Fibroblast of gingiva (primary cell): ENCODE data around the gene SLC4A8.
"Not testable (repeated sequence)": the region's sequence is repeated elsewhere in the genome, so short reads cannot be mapped to it uniquely, and the experiment has no call there.

Experiments
- DNase-seq: peaks from one replicate; pipeline ENCODE4 v3.0.0-alpha.2; 2011; ENCODE audit warnings: low read depth

Gene SLC4A8

GRCh38 chr12:51482929-51483697, 58.5 kb downstream of the SLC4A8 start:
- DNase-seq: peak; percentile 36

- no peak for DNase-seq
Measured at GRCh38 chr12:51484119-51484518, 59.5 kb downstream of the SLC4A8 start.

DNA sequence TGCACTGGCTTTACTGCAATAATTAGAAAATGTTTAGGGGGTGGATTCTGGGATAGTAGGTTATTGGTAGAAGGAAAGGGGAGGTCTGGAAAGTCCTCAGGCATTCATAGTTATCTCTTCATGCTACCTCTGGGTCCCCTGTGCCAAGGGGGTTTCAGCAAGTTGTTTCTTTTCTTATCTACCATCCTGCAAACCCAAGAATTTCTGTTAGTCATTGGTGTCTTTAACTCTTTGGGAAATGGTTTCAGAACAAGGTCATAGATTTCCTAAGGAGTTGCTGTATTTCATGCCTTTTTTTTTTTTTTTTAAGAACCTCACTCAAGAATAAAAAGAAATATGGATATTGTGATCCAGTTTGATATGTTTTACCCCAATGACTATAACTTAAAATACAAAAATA, 63.6 kb downstream of the SLC4A8 start:
- DNase-seq: no peak

GRCh38 chr12:51493281-51493680, 68.7 kb downstream of the SLC4A8 start:
- no peak for DNase-seq

- DNase-seq: no peak
Measured at GRCh38 chr12:51496895-51497294, 72.3 kb downstream of the SLC4A8 start.

GRCh38 chr12:51504851-51505250, 80.2 kb downstream of the SLC4A8 start:
- DNase-seq: no peak

DNA sequence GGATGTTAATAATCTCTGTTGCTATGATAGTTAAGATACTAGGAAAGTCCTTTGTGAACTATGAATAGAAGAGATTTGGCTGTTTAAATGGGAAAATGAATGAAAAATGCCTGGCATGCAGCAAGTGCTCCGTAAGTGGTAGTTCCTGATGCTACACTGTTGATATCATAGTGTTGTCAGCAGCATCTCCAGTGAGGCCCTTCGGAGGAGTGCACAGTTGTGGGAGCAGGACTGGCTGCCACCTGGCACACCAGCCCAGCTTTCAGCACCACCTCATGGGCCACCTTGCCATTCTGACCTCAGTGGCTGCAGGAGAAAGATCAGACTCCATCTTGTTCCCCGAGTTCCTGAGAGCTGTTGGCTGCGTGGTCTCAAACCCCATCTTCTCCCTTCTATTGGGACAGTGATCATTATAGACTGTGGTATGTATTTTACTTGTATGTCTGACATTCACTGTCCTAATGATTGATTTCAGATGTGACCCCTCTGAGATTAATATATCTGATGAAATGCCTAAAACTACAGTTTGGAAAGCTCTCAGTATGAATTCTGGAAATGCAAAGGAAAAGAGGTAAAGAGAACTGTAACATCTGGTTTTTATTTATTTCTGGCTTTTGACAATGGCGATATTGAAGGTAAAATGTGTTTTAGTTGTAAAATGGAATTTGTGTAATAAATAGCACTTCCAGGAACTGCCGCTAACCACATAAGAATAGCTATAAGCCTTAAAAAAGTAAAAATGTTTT, 80.9 kb downstream of the SLC4A8 start:
- DNase-seq: no peak

GRCh38 chr12:51507178-51507577, 82.5 kb downstream of the SLC4A8 start:
- no peak for DNase-seq

DNA sequence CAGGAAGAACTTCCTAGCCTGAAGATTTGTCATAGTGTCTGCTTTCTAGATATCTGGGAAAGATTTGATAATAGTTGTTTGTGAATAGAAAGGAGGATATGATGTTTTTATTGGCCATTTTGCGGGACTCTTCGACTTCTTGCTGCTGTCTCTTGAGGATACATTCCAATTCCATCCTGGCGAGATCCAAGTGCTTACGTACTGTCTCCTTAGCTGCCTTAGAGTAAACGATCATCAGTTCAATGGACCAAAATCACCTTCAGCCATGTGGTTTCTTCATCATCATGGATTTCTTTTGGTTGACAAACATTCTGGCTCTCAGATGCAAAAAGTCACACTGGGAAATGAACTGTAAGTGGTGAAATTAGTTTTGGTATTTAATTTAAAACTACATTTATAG, 83.7 kb downstream of the SLC4A8 start:
- DNase-seq: no peak

DNA sequence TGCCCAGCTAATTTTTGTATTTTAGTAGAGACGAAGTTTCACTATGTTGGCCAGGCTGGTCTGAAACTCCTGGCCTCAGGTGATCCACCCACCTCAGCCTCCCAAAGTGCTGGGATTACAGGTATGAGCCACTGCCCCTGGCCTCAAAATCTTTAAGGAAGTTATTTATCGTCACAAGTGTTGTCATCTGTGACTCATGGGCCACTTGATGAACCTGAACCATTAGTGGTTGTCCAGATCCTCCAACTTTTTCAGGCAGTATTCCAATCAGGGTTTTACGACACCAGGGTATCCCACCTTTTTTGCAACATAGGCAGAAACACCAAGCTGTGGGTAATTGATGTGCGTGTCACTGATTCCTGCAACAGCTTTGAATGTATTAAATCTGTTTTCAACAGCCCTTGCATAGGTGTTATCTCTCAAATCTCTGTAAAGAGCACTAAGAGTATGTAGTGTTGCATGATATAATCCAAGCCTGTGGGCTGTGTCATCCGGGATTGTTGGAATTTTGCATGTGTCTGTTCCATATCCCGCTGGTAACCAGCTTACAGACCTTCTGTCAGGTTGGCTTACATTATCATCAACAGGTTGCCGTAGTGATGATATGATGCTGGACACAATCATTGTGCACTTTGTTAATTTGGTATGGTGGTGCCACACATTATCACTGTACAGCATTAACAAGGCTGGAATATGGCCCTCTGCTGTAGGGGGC, 87.1 kb downstream of the SLC4A8 start:
- DNase-seq: no peak

GRCh38 chr12:51512438-51512837, 87.8 kb downstream of the SLC4A8 start:
- no peak for DNase-seq

- not testable (repeated sequence) for DNase-seq
Measured at GRCh38 chr12:51515037-51515436, 90.4 kb downstream of the SLC4A8 start.

- no peak for DNase-seq
Measured at GRCh38 chr12:51517316-51517715, 92.7 kb downstream of the SLC4A8 start.

GRCh38 chr12:51517800-51518199, 93.2 kb downstream of the SLC4A8 start:
- DNase-seq: no peak

GRCh38 chr12:51519755-51520154, 95.1 kb downstream of the SLC4A8 start:
- no peak for DNase-seq

DNA sequence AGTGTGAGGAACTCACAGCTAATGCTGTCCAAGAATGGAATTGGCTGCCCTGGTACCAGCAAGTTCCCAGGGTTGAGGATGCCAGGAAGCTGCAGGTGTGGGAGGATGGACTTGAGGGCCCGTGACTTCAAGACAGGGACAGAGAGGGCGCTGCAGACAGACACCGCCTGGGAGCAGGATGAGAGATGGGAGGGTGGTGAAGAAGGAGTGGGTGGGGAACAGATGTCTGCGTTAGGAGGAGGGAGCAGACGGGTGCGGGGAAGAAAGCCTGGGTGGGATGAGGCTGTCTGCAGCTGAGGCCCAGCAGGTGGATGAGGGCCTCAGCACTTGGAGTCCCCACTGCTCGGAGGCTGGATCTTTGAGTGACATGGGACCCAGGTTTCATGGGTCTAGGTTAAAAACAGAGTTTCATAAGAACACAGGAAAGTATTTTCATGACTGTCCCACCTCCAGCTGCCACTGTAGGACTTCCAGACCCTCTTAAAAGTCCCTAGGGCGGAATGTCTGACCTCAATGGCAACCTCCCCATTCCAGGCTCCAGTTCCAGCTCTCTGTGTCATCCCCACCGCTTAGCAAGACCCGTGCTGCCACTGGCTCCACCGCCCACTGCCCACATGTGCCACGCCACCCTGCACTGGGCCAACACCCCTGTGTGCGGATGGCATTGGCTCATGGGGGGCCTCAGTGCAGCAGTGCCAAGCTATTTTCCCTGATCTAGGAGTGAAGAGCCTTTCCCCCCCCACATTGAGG, 96.1 kb downstream of the SLC4A8 start:
- no peak for DNase-seq

DNA sequence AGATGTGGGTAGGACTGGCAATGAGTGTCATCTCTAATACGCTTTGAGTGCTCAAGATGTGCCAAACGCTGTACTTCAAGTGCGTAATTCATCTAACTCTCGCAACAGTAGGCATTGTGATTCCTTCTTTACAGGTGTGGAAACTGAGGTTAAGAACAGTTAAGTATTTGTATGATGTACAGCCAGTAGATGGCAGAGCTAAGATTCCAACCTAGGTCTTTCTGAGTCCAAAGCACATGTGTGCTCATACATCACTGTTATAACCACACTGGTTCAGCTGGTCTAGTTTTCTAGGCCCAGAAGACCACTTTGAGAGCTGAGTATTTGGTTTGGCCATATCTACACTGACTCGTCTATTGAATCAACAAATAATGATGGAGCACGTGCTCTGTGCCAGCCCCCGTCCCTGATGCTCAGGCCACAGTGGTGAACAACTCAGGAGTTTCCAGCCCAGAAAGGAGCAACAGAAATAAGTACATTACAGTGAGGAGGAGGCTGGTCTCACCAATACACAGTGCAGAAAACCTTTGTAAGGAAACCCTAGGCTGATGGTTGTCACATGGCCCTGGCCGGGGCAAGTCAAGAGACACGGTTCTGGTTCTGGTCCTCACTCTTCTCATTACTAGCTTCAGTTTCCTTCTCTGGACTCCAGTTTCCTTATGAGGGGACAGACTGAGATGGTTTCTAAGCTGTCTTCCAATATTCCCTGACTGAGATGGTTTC, 97.1 kb downstream of the SLC4A8 start:
- no peak for DNase-seq

DNA sequence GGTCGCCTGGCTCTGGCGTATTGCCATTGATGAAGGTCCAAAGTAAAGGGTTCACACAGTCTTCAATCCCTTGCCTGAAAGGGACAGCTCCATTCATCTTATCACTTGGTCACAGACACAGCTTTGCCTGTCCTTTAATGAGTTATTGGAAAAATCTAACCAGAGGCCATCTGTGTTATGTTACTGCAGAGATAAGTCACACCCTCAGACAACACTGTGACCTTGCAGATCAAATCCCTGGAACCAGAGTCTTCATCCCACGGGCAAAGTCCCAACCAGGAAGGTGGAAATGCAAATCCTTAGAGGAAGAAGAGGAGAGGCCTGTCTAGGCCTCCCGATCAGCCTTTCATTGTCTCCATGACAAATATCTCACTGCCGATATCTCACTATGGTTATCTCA, 98.1 kb downstream of the SLC4A8 start:
- DNase-seq: no peak

- no peak for DNase-seq
Measured at GRCh38 chr12:51524386-51524901, 99.8 kb downstream of the SLC4A8 start.

GRCh38 chr12:51525518-51525917, 100.9 kb downstream of the SLC4A8 start:
- DNase-seq: no peak

DNA sequence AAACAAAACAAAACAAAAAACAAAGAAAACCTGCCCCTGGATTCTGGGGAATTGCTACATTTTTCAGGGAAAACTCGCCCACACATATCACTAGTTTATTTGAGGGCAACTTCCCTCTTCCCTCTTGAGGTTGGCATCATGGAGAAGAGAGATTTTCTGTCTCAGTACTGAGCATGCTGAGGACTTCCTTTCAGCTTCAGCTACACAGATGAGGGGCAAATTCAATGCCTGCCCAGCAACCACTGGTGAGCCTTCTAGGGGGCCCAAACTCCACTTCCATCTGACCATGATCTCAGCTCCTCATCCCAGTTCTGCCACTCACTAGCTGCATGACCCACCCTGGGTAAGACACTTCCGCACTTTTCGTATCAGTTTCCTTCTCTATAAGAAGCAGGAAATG, 103.3 kb downstream of the SLC4A8 start:
- no peak for DNase-seq
